ENCODE measurements around the gene CLCN4.

Gene CLCN4

GRCh38 chrX:10168226-10168625, 11.5 kb downstream of the CLCN4 start:
- no peak for FAIRE-seq

- no peak for FAIRE-seq
Observed at GRCh38 chrX:10169175-10169574, 12.4 kb downstream of the CLCN4 start.

- no peak for FAIRE-seq
Observed at GRCh38 chrX:10171249-10171648, 14.5 kb downstream of the CLCN4 start.

GRCh38 chrX:10172877-10173276, 16.1 kb downstream of the CLCN4 start:
- FAIRE-seq, result no peak

- FAIRE-seq, result no peak
Observed at GRCh38 chrX:10173331-10173900, 16.6 kb downstream of the CLCN4 start.

GRCh38 chrX:10174051-10174450, 17.3 kb downstream of the CLCN4 start:
- no peak for FAIRE-seq

- no peak for FAIRE-seq
Observed at GRCh38 chrX:10174810-10175209, 18.0 kb downstream of the CLCN4 start.

GRCh38 chrX:10175319-10175871, 18.6 kb downstream of the CLCN4 start:
- no peak for FAIRE-seq

GRCh38 chrX:10176121-10177003, 19.6 kb downstream of the CLCN4 start:
- FAIRE-seq, result no peak

GRCh38 chrX:10177004-10177396, 20.2 kb downstream of the CLCN4 start:
- no peak for FAIRE-seq

GRCh38 chrX:10177601-10178000, 20.8 kb downstream of the CLCN4 start:
- FAIRE-seq, result no peak

- no peak for FAIRE-seq
Observed at GRCh38 chrX:10178866-10179463, 22.2 kb downstream of the CLCN4 start.

GRCh38 chrX:10183760-10184159, 27.0 kb downstream of the CLCN4 start:
- FAIRE-seq, result no peak

GRCh38 chrX:10184411-10184810, 27.6 kb downstream of the CLCN4 start:
- FAIRE-seq, result no peak

GRCh38 chrX:10186355-10186754, 29.6 kb downstream of the CLCN4 start:
- no peak for FAIRE-seq

GRCh38 chrX:10187421-10187820, 30.6 kb downstream of the CLCN4 start:
- FAIRE-seq, result no peak

- no peak for FAIRE-seq
Observed at GRCh38 chrX:10189317-10190268, 32.8 kb downstream of the CLCN4 start.

- FAIRE-seq, result peak; percentile 72
Observed at GRCh38 chrX:10190367-10190766, 33.6 kb downstream of the CLCN4 start.

- FAIRE-seq, result no peak
Observed at GRCh38 chrX:10193587-10193986, 36.8 kb downstream of the CLCN4 start.

GRCh38 chrX:10195425-10195824, 38.6 kb downstream of the CLCN4 start:
- no peak for FAIRE-seq

- FAIRE-seq, result no peak
Observed at GRCh38 chrX:10195947-10196346, 39.2 kb downstream of the CLCN4 start.
